DMS79 (cell line): ENCODE data around the gene TRIM62.
A peak's percentile ranks its signal among the peaks of the same experiment; 100 is the strongest.

Source experiments
- DNase-seq: peaks from one replicate; lab custom pipeline; 2025; lab: John Stamatoyannopoulos, UW

TRIM62 gene

DNA sequence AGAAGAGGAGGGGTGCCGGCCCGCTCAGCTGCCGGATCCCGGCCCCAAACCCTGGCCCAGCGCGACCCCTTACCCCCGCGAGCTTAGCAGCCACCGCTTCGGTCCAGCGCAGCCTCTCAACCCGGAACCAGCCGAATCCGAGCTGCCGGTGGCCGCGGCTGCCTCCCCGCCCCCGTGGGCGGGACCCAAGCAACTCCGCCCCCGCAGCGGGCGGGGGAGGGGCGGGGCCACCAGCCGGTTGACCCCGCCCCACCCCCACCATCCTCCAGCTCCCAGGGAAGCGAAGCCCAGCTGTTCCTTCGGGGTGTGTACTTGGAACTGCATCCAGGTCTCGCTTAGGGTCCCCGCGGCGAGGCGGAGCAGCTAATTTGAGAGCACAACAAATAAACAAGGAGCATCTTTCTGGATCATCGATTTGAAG is at the start of gene TRIM62:
TSS of gene TRIM62 (minus strand) at position 123 of the 421 bp plus-strand sequence. CDS start 611 bp downstream, outside the sequence.
- peak; percentile 84 for DNase-seq

DNA sequence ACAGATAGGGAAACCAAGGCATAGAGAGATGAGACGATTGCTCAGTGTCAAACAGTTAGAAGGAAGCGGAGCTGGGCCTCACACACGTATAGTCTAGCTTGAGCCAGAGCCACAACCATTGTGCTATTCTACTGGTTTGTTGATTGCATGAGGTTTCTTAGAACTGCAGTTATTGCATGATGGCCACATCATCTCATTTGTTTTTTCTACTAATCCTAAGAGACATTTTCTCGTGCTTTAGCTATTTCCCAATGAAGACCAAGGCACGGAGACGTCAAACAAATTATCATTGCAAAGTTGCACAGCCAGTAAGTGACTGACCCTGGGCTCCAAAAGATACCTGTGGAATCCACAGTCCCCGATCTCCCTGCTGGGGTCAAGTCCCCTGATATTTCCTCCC is 49.3 kb upstream of the TRIM62 start:
- no peak for DNase-seq

DNA sequence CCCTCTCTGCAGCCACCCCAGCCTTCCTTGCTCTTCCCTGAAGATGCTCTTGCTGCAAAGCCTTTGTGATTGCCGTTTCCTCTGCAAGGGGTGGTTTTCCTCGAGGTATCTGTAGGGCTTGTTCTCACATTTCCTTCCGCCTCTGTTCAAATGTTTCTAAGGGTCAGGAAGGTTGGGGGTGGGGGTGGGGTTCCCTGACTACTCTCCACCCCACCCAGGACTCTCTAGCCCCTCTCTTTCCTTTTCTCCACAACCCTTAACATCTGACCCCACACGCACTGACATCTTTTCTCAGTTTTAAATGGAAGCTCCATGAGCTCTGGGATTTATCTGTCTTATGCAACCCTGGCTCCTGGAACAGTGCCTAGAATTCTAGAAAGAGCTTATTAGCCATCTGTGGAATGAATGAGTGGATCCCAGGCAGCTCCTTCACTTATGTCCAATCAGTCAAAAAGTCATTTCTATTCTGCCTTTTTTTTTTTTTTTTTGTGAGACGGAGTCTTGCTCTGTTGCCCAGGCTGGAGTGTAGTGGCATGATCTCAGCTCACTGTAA is 47.2 kb upstream of the TRIM62 start:
- DNase-seq: no peak

DNA sequence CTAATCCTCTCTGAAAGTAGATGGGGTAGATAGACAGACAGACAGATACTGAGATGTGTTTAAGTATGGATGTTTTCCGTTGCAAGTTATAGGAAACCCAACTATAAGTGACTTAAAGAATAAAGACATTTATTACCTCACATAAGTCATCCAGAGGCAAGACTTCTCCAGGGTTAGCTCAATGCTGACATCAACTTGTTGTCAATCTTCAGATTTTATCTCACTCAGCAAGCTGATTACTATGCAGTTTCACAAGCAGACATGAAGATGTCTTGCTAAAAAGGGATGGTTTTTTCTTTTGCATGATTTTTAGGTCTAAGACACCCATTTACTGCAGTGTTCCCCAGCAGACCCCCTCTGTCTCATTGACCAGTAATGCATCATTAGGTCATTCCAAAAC is 43.7 kb upstream of the TRIM62 start:
- DNase-seq: no peak

DNA sequence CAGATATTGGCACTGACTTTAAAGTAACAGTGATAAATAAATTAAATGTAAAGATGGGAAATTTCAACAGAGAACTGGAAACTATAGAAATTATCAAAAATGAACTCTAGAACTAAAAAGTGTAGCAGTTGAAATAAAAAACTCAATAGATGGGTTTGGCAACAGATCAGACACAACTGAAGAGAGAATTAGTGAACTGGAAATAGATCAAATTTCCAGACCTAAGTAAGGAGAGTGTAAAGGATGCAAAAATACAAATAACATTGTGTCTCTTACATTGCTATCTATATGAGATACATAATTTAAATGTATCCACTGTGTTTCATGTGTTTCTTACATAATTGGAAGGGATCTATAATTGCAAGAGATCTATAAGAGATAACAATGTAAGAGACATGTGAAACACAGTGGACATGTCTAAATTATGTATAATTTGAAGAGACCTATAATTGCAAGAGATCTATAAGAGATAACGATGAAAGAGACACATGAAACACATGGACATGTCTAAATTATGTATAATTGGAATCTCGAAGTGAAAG is 42.4 kb upstream of the TRIM62 start:
- DNase-seq: no peak

DNA sequence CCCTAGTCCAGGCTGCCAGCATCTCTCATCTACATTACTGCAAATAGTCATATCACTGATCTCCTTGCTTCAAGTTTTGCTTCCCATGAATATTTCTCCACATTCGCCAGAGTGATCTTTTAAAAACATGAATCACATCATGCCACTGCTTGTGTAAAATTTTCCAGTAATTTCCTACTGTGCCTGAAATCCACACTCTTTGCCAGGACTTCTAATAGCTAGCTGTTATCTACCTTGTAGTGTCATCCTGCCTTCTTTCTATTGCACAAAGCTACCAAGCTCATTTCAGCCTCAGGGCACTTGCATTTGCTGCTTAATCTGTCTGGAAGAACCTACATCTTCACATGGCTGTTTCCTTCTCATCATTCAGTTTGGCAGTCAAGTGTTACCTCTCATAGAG is 40.5 kb upstream of the TRIM62 start:
- DNase-seq: no peak

DNA sequence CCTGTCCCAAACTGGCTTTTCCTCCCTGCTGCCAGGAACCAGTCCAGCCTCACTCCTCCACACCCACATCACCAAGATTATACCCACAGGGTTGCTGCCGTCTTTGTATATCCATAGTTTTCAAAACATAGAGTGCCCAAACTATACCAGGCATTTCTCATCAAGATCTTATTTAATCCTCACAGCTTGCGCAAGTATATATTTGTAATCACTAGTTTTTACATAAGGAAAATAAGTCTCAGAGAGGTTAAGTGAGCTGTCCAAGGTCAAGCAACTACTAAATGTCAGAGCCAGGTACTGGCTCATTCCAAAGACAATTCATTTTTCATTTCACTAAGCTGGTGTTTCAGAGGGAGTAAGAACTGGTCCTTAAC is 39.5 kb upstream of the TRIM62 start:
- no peak for DNase-seq

DNA sequence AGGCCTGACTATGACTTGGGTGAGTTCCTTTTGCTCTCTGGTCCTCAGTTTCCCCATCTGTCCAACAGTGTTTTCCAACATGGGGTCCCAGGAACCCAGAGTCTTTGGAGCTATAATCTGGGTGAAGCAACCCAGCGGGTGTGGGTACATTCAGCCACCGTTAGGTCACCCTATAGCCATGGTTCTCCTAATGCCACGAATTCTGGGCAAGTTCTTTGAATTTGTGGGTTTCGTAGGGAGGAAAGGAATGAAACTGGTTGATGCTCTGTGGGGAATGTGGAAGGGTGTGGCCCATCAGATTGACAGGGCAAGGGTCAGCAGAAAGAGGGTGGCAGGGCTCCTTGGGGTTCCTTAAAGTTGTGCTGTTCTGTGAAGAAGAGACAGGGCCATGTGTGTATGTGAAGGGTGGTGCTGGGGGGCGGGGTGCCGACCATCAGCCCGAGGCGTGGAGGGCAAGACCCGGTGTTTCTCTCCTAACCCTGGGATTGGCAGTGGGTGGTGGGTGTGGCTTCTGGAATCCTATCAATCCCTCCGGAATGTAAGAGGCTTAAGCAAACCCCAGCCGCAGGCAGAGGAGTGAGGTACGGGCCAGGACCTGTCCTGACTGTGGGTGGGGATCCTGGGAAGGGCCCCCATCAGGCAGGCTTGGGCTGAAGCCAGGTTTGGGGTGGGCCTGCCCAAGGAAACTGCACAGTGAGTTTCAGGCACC is 39.0 kb upstream of the TRIM62 start:
- DNase-seq: no peak

DNA sequence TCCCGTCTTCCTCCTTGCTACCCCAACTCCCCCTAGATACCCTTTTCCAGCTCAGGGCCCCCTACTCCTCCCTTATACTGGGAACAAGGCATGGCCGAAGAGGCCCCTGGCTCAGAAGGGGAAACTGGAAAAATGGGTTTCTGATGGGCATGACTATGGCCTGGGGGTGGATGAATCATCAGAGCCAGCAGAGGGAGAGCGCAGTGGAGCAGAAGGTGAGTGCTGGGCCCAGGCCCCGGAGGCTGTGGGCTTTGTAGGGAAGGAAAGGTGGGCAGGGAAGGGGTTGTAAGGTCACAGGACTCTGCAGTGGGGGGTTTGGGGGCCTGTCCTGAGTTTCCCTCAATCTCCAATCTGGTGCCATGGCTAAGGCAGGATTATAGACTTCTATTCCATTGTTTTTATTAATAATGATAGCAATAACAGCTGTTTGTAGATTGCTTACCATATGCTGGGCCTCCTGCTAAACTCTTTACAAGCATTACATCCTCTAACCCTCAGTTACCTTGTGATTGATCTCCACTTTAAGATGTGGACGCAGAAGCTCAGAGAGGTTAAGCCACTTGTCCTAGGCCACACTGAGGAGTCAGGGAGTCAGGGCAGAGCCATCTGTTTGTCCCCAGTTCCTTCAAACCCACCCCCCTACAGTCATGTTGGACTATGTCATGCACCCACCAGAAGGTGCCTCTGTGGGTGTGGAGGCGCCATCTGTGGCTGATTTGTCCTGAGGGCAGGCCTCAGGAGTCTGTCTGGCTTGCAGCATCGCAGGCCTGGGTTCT is 38.2 kb upstream of the TRIM62 start:
- DNase-seq: no peak

DNA sequence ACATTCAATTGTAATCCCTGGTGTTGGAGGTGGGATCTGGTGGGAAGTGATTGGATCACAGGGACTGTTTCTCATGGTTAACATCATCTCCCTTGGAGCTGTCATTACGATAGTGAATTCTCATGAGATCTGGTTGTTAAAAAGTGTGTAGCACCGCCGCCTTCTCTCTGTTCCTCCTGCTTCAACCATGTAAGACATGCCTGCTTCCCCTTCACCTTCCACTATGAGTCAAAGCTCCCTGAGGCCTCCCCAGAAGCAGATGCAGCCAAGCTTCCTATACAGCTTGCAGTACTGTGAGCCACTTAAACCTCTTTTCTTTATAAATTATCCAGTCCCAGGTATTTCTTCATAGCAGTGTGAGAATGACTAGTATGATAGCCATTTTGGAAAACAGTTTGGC is 30.1 kb upstream of the TRIM62 start:
- no peak for DNase-seq

DNA sequence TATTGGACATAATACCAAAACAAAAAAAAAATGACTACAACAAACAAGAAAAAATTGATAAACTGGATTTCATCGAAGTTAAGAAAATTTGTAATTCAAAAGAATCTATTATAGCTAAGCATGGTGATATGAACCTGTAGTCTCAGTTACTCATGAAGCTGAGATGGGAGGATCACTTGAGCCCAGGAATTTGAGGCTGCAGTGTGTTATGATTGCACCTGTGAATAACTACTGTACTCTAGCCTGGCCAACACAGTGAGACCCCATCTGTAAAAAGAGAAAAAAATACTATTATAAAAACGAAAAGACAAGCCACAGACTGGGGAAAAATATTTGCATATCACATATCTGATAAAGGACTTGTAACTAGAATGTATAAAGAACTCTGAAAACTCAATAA is 24.5 kb upstream of the TRIM62 start:
- DNase-seq: no peak

DNA sequence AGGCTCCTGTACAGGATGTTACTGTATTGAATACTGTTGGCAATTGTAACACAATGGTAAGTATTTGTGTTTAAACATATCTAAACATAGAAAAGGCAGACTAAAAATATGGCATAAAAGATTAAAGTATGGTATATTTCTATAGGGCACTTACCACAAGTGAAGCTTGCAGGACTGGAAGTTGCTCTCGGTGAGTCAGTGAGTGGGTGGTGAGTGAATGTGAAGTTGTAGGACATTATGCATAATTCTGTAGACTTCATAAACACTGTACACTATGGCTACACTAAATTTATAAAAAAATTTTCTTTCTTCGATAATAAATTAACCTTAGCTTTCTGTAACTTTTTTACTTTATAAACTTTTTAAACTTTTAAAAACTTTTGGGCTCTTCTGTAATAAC is 13.7 kb upstream of the TRIM62 start:
- no peak for DNase-seq

DNA sequence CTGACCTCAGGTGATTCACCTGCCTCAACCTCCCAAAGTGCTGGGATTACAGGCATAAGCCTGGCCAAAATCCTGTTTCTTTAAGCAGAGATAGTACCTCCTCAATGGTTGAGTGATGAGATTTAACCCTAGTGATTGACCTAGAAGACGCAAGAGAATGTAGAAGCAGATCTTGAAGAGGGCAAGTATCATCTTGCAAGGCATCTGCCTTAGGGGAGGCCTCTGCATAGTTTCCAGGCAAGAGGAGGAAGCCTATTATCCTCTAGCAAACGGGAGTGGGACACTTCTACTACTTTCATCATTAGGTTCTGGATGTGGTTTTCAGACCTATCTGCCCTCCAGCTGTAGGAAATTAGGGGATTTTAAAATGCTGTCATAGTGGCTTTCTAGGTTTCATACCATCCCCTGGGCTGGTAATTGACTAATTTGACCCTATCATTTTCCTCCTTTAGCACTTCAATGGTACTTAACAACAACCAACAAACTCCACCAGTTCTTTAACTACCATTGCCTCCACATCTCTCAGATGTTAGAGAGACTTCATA is 10.0 kb upstream of the TRIM62 start:
- no peak for DNase-seq

DNA sequence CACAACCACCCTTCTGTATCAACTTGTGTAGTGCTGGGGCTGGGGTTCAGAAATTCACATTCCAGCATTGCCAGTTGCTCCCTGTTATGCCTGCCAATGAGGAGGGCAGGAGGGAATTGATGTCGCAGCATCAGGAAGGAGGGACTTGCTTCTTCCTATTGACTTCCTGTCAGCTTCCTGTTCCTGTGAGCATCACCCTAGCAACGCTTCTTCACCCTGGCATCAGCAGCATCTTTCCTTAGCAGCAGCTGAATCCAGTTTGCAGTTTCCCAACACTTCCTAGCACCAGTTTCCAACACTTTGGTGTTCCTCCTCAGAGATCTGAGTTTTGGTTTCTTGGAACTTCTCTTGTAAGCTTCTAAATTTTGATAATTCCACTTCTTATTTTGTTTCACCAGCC is 8.9 kb upstream of the TRIM62 start:
- DNase-seq: no peak

DNA sequence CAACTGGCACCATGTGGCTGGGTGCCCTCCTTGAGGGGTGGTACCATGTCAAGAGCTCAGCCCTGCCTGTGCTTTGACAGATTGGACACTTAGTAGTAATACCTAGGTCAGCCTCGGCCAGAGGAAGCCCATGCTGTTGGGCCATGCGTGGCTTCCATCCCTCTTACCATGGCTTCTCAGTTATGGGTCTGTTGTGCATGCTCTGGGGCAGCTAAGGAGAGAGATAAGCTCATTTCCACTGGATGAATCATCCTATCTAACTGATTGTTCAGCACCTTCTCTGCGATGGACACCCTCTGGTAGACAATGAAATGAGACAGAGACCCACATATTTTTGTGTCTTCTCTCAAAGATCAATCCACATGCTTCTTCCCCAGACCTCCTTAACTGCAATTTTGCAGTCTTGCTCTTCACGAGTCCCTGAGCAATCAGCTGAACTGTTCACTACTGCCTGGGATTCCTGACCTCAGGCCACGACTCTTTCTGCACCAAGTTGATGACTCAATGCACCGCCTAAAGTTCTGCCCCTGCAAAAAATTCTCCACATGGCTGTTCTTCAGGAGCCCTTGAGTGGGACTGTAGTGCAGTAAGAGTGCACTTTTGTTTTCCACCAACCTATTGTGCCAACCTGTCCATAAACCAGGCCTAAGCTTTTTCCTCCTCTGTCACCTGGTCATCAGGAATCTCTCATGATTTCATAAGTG is 6.9 kb upstream of the TRIM62 start:
- DNase-seq: no peak

DNA sequence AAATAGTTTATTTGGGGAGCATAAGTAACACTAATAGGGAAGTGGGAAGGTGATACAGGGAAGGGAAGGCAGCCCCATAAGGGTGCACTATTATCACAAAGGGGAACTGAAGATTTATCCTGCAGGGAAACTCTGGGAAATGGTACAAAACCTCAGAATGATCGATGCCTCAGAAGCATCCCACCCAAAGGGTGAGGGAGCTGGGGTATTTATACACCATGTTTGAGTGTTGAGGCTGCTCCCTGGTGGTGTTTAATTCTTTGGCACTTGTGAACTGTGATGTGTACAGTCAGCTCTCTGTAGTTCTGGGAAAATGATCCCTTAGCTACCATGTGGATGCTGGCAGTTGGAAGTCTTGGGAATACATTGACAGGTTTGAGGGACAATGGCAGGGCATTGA is 5.1 kb upstream of the TRIM62 start:
- DNase-seq: no peak

DNA sequence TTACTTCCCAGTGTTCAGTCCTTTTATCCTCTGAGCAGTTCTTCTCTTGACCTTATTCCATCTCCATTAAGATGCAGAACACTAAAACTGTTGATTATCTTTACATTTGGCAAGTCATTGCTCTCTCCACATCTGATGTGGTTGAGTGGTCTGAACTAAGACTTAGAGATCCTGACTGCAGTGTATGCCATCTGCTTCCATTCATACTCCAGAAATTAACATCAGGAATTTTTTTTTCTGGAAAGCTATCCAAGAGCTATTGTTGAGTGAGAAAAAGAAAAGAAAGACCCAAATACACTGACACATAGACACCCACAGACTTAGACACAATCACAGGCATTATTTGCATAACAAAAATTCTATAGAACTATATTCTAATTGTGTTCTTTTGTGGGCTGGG is 3.7 kb upstream of the TRIM62 start:
- DNase-seq: no peak

DNA sequence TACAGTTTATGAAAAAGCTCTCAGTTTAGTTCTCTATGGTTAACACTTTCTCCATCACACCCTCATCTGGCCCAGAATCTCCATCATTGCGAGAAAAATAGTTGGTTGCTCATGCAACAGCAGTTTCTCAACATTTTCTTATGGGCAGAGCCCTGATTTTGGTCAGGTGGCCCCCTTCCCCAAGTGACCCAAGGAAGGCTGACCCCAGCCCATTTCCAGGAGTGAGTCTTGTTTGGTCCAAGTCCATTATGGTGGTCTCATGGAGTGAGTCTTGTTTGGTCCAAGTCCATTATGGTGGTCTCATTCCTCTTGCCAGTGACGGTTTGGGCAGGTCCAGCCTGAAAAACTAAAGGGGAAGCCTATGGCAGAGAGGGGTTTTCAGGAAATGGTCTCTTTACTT is 1.5 kb upstream of the TRIM62 start:
- DNase-seq: no peak

DNA sequence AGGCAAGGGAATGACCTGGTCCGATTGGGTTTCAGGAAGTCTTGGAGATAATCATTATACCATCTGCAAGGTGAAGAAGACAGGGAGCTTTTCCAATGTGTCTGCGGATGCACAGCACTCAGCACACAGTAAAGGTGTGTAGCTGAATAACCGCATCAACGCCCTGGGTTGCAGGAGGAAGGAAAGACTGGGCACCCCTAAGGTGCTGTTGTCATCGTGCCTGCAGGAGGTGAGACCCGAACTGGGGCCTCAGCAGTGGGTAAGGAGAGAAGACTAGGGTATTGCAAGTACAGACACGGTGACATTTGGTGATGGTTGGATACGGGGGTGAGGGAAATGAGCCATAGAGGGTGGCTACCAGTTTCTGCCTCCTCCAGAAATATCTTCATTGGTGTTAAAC is 1.1 kb upstream of the TRIM62 start:
- DNase-seq: no peak

DNA sequence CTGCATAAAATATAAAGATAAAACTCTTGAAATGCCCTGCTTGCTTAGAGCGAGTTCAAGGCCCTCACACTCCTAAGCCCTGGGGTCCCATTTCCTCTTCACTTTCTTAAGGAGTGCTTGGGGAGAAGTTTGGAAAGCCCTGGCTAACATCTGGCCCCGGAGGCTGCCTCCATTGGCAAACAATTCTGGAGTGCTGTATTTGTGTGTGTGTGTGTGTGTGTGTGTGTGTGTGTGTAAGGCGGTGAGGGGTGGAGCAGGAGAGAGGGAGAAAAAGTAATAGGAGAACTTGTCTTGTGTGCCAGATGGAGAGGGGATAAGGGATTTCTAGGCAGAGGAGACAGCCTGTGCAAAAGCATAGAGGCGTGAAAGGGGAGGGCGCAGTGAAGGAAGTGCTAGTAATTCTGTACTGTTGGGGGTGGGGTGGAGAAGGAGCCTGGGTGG is 578 bp upstream of the TRIM62 start:
- DNase-seq: peak; percentile 78

DNA sequence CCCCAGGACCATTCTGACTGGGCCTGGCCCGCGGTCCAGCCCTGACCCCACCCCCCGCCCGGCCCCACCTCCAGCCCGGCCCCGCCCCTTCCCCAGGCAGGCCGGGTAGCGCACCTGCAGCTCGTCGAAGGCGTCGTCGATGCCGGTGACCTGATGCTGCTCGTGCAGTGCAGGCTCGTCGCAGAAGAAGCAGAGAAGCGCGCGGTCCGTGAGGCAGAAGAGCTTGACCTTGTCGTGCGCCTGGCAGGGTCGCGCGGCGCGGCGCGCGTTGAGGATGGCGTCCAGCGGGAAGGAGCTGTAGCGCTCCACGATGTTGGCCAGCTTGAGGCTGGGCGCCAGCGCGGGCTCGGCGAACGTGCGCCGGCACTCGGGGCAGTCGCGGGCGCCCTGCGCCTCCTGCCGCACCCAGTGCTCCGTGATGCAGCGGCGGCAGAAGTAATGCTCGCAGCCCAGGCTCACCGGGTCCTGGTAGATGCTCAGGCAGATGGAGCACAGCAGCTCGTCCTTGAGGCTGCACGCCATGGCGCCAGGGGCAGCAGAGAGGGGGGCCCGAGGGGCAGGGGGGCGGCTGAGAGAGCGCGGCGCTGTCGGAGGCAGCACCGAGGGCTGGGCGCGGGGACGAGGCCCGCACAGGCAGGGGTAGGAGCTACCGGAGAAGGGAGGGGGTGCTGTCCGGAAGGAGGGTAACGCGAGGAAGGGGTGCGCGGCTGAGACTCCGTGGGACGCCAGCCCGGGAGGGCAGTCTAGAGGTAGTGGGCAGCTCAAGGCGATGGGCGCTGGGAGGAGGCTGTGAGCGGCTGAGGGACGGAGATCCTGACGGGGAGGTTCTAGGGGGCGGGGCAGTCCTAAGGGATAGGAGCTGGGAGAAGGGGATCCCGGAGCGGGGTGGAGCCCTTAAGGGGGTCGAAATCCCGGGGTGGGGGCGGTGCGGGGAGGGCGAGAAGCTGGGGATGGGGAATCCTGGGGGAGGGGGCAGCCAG is 642 bp downstream of the TRIM62 start:
- DNase-seq: peak; percentile 83
